ENCODE data around the gene MT1H. TPM values are rescaled to one million over a fixed set of nuclear protein-coding genes. Genes with fewer than 3 reads are reported as not detected.

Gene MT1H
- total and polyA plus RNA-seq, 8 donors = 33.8 to 219 (median 77.8) TPM; not detected in 4

- intact Hi-C loops (cut with DNase I; ENCODE audit: low total_unique reads) = loop anchor here (5.0 kb wide), 1 partner anchor 119 kb away; no protein-coding TSS in a partner anchor
- TF ChIP-seq CTCF (IDR thresholded peaks at IDR 0.05) = no peak
- TF ChIP-seq POLR2AphosphoS5 (IDR thresholded peaks at IDR 0.05) = no peak
- TF ChIP-seq POLR2A (IDR thresholded peaks at IDR 0.05) = no peak
- no peak for TF ChIP-seq EP300 (IDR thresholded peaks at IDR 0.05)
- Histone ChIP-seq H3K27ac (no peak overlapping the region), H3K4me1 (peaks cover 0 to 7% (median 4%) of the 10 kb centered on the region in 4 donors), H3K36me3 (no peaks in the 10 kb centered on the region), H3K27me3 (no peaks in the 10 kb centered on the region), H3K4me3 (no peak overlapping the region), H3K9me3 (peaks cover 0 to 7% (median 0%) of the 10 kb centered on the region in 4 donors)
- WGBS, 5 donors = 83 to 92% (median 85%) methylated on average over 7 of the region's 7 CpGs
- DNase-seq = no peak
Observed at GRCh38 chr16:56701534-56701933, 31.9 kb downstream of the MT1H start.

GRCh38 chr16:56702836-56703235, 33.2 kb downstream of the MT1H start:
- no peak for DNase-seq
- Histone ChIP-seq H3K4me1 (peaks cover 0 to 7% (median 4%) of the 10 kb centered on the region in 4 donors), H3K27me3 (no peaks in the 10 kb centered on the region), H3K4me3 (no peak overlapping the region), H3K36me3 (no peaks in the 10 kb centered on the region), H3K27ac (no peak overlapping the region), H3K9me3 (peaks cover 0 to under 1% (median 0%) of the 10 kb centered on the region in 4 donors)
- intact Hi-C loops (cut with DNase I; ENCODE audit: low total_unique reads) = loop anchor here (5.0 kb wide), 1 partner anchor 121 kb away; no protein-coding TSS in a partner anchor
- WGBS, 5 donors = 83 to 88% (median 87%) methylated on average over 5 of the region's 5 CpGs
- TF ChIP-seq POLR2AphosphoS5 (IDR thresholded peaks at IDR 0.05) = no peak
- TF ChIP-seq POLR2A (IDR thresholded peaks at IDR 0.05) = no peak
- no peak for TF ChIP-seq EP300 (IDR thresholded peaks at IDR 0.05)
- TF ChIP-seq CTCF (IDR thresholded peaks at IDR 0.05) = no peak

GRCh38 chr16:56708525-56709442, 39.2 kb downstream of the MT1H start:
- Histone ChIP-seq H3K27ac (peak overlapping the region in 2 of 5 donors; percentile 1 to 29), H3K4me1 (no peaks in the 10 kb centered on the region), H3K27me3 (no peaks in the 10 kb centered on the region), H3K36me3 (no peaks in the 10 kb centered on the region), H3K4me3 (no peak overlapping the region), H3K9me3 (no peaks in the 10 kb centered on the region)
- 45 to 54% (median 47%) methylated on average over 13 of the region's 13 CpGs for WGBS, 5 donors
- intact Hi-C loops (cut with DNase I; ENCODE audit: low total_unique reads) = no loop called here
- TF ChIP-seq EP300 (IDR thresholded peaks at IDR 0.05) (no peak), CTCF (IDR thresholded peaks at IDR 0.05) (no peak), POLR2AphosphoS5 (IDR thresholded peaks at IDR 0.05) (no peak), POLR2A (IDR thresholded peaks at IDR 0.05) (no peak)
- peak in 1 of 2 donors; percentile 25 for DNase-seq

- no peak for DNase-seq
- no peaks in the 10 kb centered on the region for H3K27me3 ChIP-seq
- no peak overlapping the region for H3K27ac ChIP-seq
- no peak for TF ChIP-seq POLR2AphosphoS5 (IDR thresholded peaks at IDR 0.05)
- no peak for TF ChIP-seq POLR2A (IDR thresholded peaks at IDR 0.05)
- TF ChIP-seq EP300 (IDR thresholded peaks at IDR 0.05) = no peak
- no peak for TF ChIP-seq CTCF (IDR thresholded peaks at IDR 0.05)
- WGBS, 5 donors = 81 to 85% (median 83%) methylated on average over 4 of the region's 4 CpGs
- H3K9me3 ChIP-seq = no peaks in the 10 kb centered on the region
- H3K4me1 ChIP-seq = no peaks in the 10 kb centered on the region
- no peak overlapping the region for H3K4me3 ChIP-seq
- no peaks in the 10 kb centered on the region for H3K36me3 ChIP-seq
- intact Hi-C loops (cut with DNase I; ENCODE audit: low total_unique reads) = no loop called here
Observed at GRCh38 chr16:56709443-56710040, 39.9 kb downstream of the MT1H start.
